ENCODE data around the gene PHKB.
"Not testable (repeated sequence)": the region's sequence is repeated elsewhere in the genome, so short reads cannot be mapped to it uniquely, and the experiment has no call there.

The PHKB gene

DNA sequence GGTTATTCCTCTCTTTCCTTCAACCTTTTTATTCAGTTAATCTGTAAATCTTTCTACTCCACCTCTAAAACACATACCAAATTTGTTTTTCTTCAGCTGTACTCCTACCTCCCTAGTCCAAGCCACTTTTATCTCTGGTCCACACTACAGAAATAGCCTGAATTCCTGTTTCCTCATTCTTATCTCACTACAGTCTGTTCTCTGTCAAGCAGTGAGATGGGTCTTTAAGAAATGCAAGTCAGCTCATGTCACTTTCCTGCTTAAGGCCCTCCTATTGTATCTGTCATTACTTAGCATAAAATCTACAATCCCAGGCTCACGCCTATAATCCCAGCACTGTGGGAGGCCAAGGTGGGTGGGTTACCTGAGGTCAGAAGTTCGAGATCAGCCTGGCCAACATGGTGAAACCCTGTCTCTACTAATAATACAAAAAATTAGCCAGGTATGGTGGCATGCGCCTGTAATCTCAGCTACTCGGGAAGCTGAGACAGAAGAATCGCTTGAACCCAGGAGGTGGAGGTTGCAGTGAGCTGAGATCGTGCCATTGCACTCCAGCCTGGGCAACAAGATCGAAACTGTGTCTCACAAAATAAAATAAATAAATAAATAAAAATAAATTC lies 7.0 kb downstream of the PHKB start:
- H3K4me3 ChIP-seq (ENCODE audit: low read depth in 1 of 2, low read length in 2 of 2); H3K9ac ChIP-seq (ENCODE audit: low read depth in 1 of 2, low read length in 2 of 2); H3K27me3 ChIP-seq (ENCODE audit: control insufficient read depth in 1 of 2, insufficient read depth in 2 of 2, low read length in 2 of 2); H3K9me3 ChIP-seq (ENCODE audit: control insufficient read depth in 1 of 2, low read length in 2 of 2); H3K27ac ChIP-seq (ENCODE audit: low read depth, low read length): not testable (repeated sequence)
- H3K4me1 ChIP-seq (ENCODE audit: control insufficient read depth in 1 of 2, insufficient read depth in 2 of 2, low read length in 2 of 2), result peaks cover 0 to 29% of the 10 kb centered on the region in 2 donors
- peaks cover 5 to 10% of the 10 kb centered on the region in 2 donors for H3K36me3 ChIP-seq (ENCODE audit: control insufficient read depth in 1 of 2, insufficient read depth in 2 of 2, low read length in 2 of 2)

DNA sequence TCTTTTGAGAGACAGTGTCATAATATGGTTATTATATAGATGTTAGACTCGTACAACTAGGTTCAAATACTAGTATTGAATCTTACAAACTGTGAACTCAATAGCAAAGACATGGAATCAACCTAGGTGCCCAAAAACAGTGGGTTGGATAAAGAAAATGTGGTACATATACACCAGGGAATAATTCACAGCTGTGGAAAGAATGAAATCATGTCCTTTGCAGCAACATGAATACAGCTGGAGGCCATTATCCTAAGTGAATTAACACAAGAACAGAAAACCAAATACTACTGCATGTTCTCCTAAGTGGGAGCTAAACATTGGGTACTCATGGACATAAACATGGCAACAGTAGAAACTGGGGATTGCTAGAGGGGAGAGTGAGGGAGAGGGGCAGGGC lies 8.1 kb downstream of the PHKB start:
- H3K27me3 ChIP-seq (ENCODE audit: control insufficient read depth in 1 of 2, insufficient read depth in 2 of 2, low read length in 2 of 2), result no peaks in the 10 kb centered on the region
- H3K27ac ChIP-seq (ENCODE audit: low read depth, low read length), result no peak overlapping the region
- no peak overlapping the region for H3K9ac ChIP-seq (ENCODE audit: low read depth in 1 of 2, low read length in 2 of 2)
- no peaks in the 10 kb centered on the region for H3K9me3 ChIP-seq (ENCODE audit: control insufficient read depth in 1 of 2, low read length in 2 of 2)
- H3K36me3 ChIP-seq (ENCODE audit: control insufficient read depth in 1 of 2, insufficient read depth in 2 of 2, low read length in 2 of 2), result peaks cover 4 to 6% of the 10 kb centered on the region in 2 donors
- peaks cover 0 to 22% of the 10 kb centered on the region in 2 donors for H3K4me1 ChIP-seq (ENCODE audit: control insufficient read depth in 1 of 2, insufficient read depth in 2 of 2, low read length in 2 of 2)
- no peak overlapping the region for H3K4me3 ChIP-seq (ENCODE audit: low read depth in 1 of 2, low read length in 2 of 2)

- Histone ChIP-seq H3K4me1 (ENCODE audit: control insufficient read depth in 1 of 2, insufficient read depth in 2 of 2, low read length in 2 of 2) (peaks cover 0 to 16% of the 10 kb centered on the region in 2 donors), H3K27ac (ENCODE audit: low read depth, low read length) (no peak overlapping the region), H3K4me3 (ENCODE audit: low read depth in 1 of 2, low read length in 2 of 2) (no peak overlapping the region), H3K36me3 (ENCODE audit: control insufficient read depth in 1 of 2, insufficient read depth in 2 of 2, low read length in 2 of 2) (no peaks in the 10 kb centered on the region), H3K9ac (ENCODE audit: low read depth in 1 of 2, low read length in 2 of 2) (no peak overlapping the region), H3K27me3 (ENCODE audit: control insufficient read depth in 1 of 2, insufficient read depth in 2 of 2, low read length in 2 of 2) (no peaks in the 10 kb centered on the region), H3K9me3 (ENCODE audit: control insufficient read depth in 1 of 2, low read length in 2 of 2) (no peaks in the 10 kb centered on the region)
Observed at GRCh38 chr16:47470211-47470610, 9.1 kb downstream of the PHKB start.

DNA sequence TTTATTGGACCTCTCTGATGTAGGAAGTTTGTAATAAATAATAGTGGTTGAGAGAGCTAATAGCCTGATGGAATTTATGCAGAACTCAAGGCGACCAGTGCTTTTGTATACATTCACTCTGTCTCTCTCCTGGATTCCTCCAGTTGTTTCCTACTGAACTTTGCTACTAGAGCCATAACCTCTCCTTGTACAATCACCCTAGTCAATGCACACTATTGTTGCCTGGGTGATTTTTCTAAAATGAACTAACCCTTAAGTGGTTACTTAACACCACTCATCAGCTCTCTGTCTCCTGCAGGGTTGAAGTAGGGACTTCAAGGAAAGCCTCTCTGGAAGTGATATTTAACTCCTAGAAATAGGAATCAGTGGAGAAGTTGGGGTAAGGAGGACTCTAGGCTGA lies 9.7 kb downstream of the PHKB start:
- H3K27me3 ChIP-seq (ENCODE audit: control insufficient read depth in 1 of 2, insufficient read depth in 2 of 2, low read length in 2 of 2), result no peaks in the 10 kb centered on the region
- no peaks in the 10 kb centered on the region for H3K36me3 ChIP-seq (ENCODE audit: control insufficient read depth in 1 of 2, insufficient read depth in 2 of 2, low read length in 2 of 2)
- H3K9ac ChIP-seq (ENCODE audit: low read depth in 1 of 2, low read length in 2 of 2), result no peak overlapping the region
- no peak overlapping the region for H3K27ac ChIP-seq (ENCODE audit: low read depth, low read length)
- no peak overlapping the region for H3K4me3 ChIP-seq (ENCODE audit: low read depth in 1 of 2, low read length in 2 of 2)
- H3K9me3 ChIP-seq (ENCODE audit: control insufficient read depth in 1 of 2, low read length in 2 of 2), result no peaks in the 10 kb centered on the region
- peaks cover 0 to 10% of the 10 kb centered on the region in 2 donors for H3K4me1 ChIP-seq (ENCODE audit: control insufficient read depth in 1 of 2, insufficient read depth in 2 of 2, low read length in 2 of 2)

- not testable (repeated sequence) for H3K9me3 ChIP-seq (ENCODE audit: control insufficient read depth in 1 of 2, low read length in 2 of 2); H3K27ac ChIP-seq (ENCODE audit: low read depth, low read length); H3K9ac ChIP-seq (ENCODE audit: low read depth in 1 of 2, low read length in 2 of 2); H3K4me1 ChIP-seq (ENCODE audit: control insufficient read depth in 1 of 2, insufficient read depth in 2 of 2, low read length in 2 of 2); H3K4me3 ChIP-seq (ENCODE audit: low read depth in 1 of 2, low read length in 2 of 2); H3K36me3 ChIP-seq (ENCODE audit: control insufficient read depth in 1 of 2, insufficient read depth in 2 of 2, low read length in 2 of 2); H3K27me3 ChIP-seq (ENCODE audit: control insufficient read depth in 1 of 2, insufficient read depth in 2 of 2, low read length in 2 of 2)
Observed at GRCh38 chr16:47473004-47473403, 11.9 kb downstream of the PHKB start.

DNA sequence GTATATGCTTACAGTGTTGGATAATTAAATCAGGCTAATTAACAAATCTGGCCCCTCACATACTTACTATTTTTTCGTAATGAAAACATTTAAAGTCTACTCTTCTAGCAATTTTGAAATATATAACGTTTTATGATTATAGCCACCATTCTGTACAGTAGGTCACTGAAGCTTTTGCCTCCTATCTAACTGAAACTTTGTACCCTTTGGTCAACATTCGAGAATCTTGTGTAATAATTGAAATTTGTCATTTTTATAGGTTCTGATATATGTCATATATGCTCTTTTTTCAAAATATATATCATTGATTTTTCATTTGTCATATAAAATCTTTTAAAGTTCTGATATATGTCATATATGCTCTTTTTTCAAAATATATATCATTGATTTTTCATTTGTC lies 12.7 kb downstream of the PHKB start:
- Histone ChIP-seq H3K27me3 (ENCODE audit: control insufficient read depth in 1 of 2, insufficient read depth in 2 of 2, low read length in 2 of 2) (no peaks in the 10 kb centered on the region), H3K9me3 (ENCODE audit: control insufficient read depth in 1 of 2, low read length in 2 of 2) (no peaks in the 10 kb centered on the region), H3K36me3 (ENCODE audit: control insufficient read depth in 1 of 2, insufficient read depth in 2 of 2, low read length in 2 of 2) (peaks cover 0 to 3% of the 10 kb centered on the region in 2 donors), H3K4me1 (ENCODE audit: control insufficient read depth in 1 of 2, insufficient read depth in 2 of 2, low read length in 2 of 2) (peaks cover 0 to 5% of the 10 kb centered on the region in 2 donors), H3K4me3 (ENCODE audit: low read depth in 1 of 2, low read length in 2 of 2) (no peak overlapping the region), H3K27ac (ENCODE audit: low read depth, low read length) (no peak overlapping the region), H3K9ac (ENCODE audit: low read depth in 1 of 2, low read length in 2 of 2) (no peak overlapping the region)

GRCh38 chr16:47475786-47476185 lies 14.7 kb downstream of the PHKB start:
- no peak overlapping the region for H3K9ac ChIP-seq (ENCODE audit: low read depth in 1 of 2, low read length in 2 of 2)
- no peak overlapping the region for H3K4me3 ChIP-seq (ENCODE audit: low read depth in 1 of 2, low read length in 2 of 2)
- H3K9me3 ChIP-seq (ENCODE audit: control insufficient read depth in 1 of 2, low read length in 2 of 2), result no peaks in the 10 kb centered on the region
- H3K4me1 ChIP-seq (ENCODE audit: control insufficient read depth in 1 of 2, insufficient read depth in 2 of 2, low read length in 2 of 2), result peaks cover 0 to 3% of the 10 kb centered on the region in 2 donors
- H3K27me3 ChIP-seq (ENCODE audit: control insufficient read depth in 1 of 2, insufficient read depth in 2 of 2, low read length in 2 of 2), result no peaks in the 10 kb centered on the region
- no peak overlapping the region for H3K27ac ChIP-seq (ENCODE audit: low read depth, low read length)
- peaks cover 0 to 3% of the 10 kb centered on the region in 2 donors for H3K36me3 ChIP-seq (ENCODE audit: control insufficient read depth in 1 of 2, insufficient read depth in 2 of 2, low read length in 2 of 2)

DNA sequence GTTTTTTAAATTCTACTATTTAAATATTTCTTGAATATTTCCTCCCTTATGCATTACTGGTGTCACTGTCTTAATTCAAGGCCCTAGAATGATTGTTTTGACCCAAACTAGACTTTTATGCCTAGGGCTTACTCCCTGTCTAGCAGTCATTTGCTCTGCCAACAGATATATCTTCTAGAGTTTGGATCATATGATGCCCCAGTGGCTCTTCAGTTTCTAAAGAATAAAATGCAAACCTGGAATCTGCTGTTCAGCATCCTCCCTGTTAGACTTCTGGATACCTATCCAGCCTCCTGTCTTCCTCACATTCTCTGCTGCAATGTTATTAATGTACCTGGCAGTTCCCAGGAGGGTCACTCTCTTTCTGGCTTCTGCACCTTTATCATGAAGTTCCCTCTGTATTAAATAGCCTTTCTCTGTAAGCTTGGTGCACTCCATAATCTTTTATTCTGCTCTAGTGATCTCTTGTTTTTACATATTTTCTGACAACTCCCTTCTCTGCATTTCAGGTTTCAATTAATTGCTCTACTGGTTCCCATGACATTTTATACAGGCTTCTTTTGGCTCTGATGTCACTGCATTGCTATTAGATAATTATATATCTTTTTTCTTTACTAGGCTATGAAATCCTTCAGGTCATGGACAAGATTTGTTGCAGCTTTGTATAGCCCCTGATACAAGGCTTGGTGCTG lies 15.7 kb downstream of the PHKB start:
- Histone ChIP-seq H3K9ac (ENCODE audit: low read depth in 1 of 2, low read length in 2 of 2) (no peak overlapping the region), H3K27me3 (ENCODE audit: control insufficient read depth in 1 of 2, insufficient read depth in 2 of 2, low read length in 2 of 2) (no peaks in the 10 kb centered on the region), H3K27ac (ENCODE audit: low read depth, low read length) (no peak overlapping the region), H3K9me3 (ENCODE audit: control insufficient read depth in 1 of 2, low read length in 2 of 2) (no peaks in the 10 kb centered on the region), H3K36me3 (ENCODE audit: control insufficient read depth in 1 of 2, insufficient read depth in 2 of 2, low read length in 2 of 2) (peaks cover 0 to 3% of the 10 kb centered on the region in 2 donors), H3K4me3 (ENCODE audit: low read depth in 1 of 2, low read length in 2 of 2) (no peak overlapping the region), H3K4me1 (ENCODE audit: control insufficient read depth in 1 of 2, insufficient read depth in 2 of 2, low read length in 2 of 2) (no peaks in the 10 kb centered on the region)

GRCh38 chr16:47477679-47478078 lies 16.5 kb downstream of the PHKB start:
- no peak overlapping the region for H3K4me3 ChIP-seq (ENCODE audit: low read depth in 1 of 2, low read length in 2 of 2)
- H3K4me1 ChIP-seq (ENCODE audit: control insufficient read depth in 1 of 2, insufficient read depth in 2 of 2, low read length in 2 of 2), result no peaks in the 10 kb centered on the region
- no peak overlapping the region for H3K9ac ChIP-seq (ENCODE audit: low read depth in 1 of 2, low read length in 2 of 2)
- H3K27ac ChIP-seq (ENCODE audit: low read depth, low read length), result no peak overlapping the region
- H3K9me3 ChIP-seq (ENCODE audit: control insufficient read depth in 1 of 2, low read length in 2 of 2), result no peaks in the 10 kb centered on the region
- H3K27me3 ChIP-seq (ENCODE audit: control insufficient read depth in 1 of 2, insufficient read depth in 2 of 2, low read length in 2 of 2), result no peaks in the 10 kb centered on the region
- peaks cover 0 to 3% of the 10 kb centered on the region in 2 donors for H3K36me3 ChIP-seq (ENCODE audit: control insufficient read depth in 1 of 2, insufficient read depth in 2 of 2, low read length in 2 of 2)

- Histone ChIP-seq H3K9me3 (ENCODE audit: control insufficient read depth in 1 of 2, low read length in 2 of 2) (no peaks in the 10 kb centered on the region), H3K27me3 (ENCODE audit: control insufficient read depth in 1 of 2, insufficient read depth in 2 of 2, low read length in 2 of 2) (no peaks in the 10 kb centered on the region), H3K36me3 (ENCODE audit: control insufficient read depth in 1 of 2, insufficient read depth in 2 of 2, low read length in 2 of 2) (peaks cover 0 to 3% of the 10 kb centered on the region in 2 donors), H3K4me1 (ENCODE audit: control insufficient read depth in 1 of 2, insufficient read depth in 2 of 2, low read length in 2 of 2) (no peaks in the 10 kb centered on the region), H3K9ac (ENCODE audit: low read depth in 1 of 2, low read length in 2 of 2) (no peak overlapping the region), H3K27ac (ENCODE audit: low read depth, low read length) (no peak overlapping the region), H3K4me3 (ENCODE audit: low read depth in 1 of 2, low read length in 2 of 2) (no peak overlapping the region)
Observed at GRCh38 chr16:47480410-47480809, 19.3 kb downstream of the PHKB start.
